Effector memory CD4-positive, alpha-beta T cell (primary cell): ENCODE results near the gene BLMH.

Experiments used
- DNase-seq, 3 donors: peaks; one replicate each; pipeline ENCODE4 v3.0.0-alpha.2; 2020
- H3K27ac ChIP-seq: 2 replicates; pipeline ENCODE4 v1.7.0; 2013; ENCODE audit warnings: mild to moderate bottlenecking, low read length, moderate library complexity; ENCODE audit not compliant: insufficient read depth, poor library complexity, severe bottlenecking
- H3K27me3 ChIP-seq: replicated peaks from 2 replicates; pipeline ENCODE4 v1.7.0; 2013; ENCODE audit warnings: mild to moderate bottlenecking, low read length; ENCODE audit not compliant: insufficient read depth, control insufficient read depth, poor library complexity, severe bottlenecking
- H3K36me3 ChIP-seq: 2 replicates; pipeline ENCODE4 v1.7.0; 2013; ENCODE audit warnings: mild to moderate bottlenecking, low read length, moderate library complexity; ENCODE audit not compliant: control insufficient read depth, insufficient read depth
- H3K4me1 ChIP-seq: 2 replicates; pipeline ENCODE4 v1.7.0; 2013; ENCODE audit warnings: low read length, mild to moderate bottlenecking; ENCODE audit not compliant: control insufficient read depth, insufficient read depth, poor library complexity, severe bottlenecking
- H3K4me3 ChIP-seq: 2 replicates; pipeline ENCODE4 v1.7.0; 2013; ENCODE audit warnings: low read length, low read depth, mild to moderate bottlenecking; ENCODE audit not compliant: insufficient read depth, poor library complexity, severe bottlenecking
- H3K9me3 ChIP-seq: 2 replicates; pipeline ENCODE4 v1.7.0; 2013; ENCODE audit warnings: mild to moderate bottlenecking, low read length, moderate library complexity; ENCODE audit not compliant: control insufficient read depth

BLMH gene

GRCh38 chr17:30326809-30327208 lies 35.1 kb upstream of the BLMH start:
- no peak for DNase-seq
- Histone ChIP-seq H3K27me3 (no peaks in the 10 kb centered on the region), H3K4me3 (no peak overlapping the region), H3K27ac (no peak overlapping the region), H3K4me1 (peaks cover 47% of the 10 kb centered on the region), H3K9me3 (no peaks in the 10 kb centered on the region), H3K36me3 (no peaks in the 10 kb centered on the region)

- DNase-seq = no peak
- Histone ChIP-seq H3K36me3 (no peaks in the 10 kb centered on the region), H3K4me3 (no peak overlapping the region), H3K27me3 (no peaks in the 10 kb centered on the region), H3K4me1 (peaks cover 28% of the 10 kb centered on the region), H3K9me3 (no peaks in the 10 kb centered on the region), H3K27ac (peak overlapping the region; percentile 54)
Measured at GRCh38 chr17:30324723-30325122, 33.0 kb upstream of the BLMH start.

- Histone ChIP-seq H3K4me3 (no peak overlapping the region), H3K4me1 (peaks cover 26% of the 10 kb centered on the region), H3K27me3 (no peaks in the 10 kb centered on the region), H3K27ac (peak overlapping the region; percentile 54), H3K36me3 (no peaks in the 10 kb centered on the region), H3K9me3 (no peaks in the 10 kb centered on the region)
- peak in 1 of 3 donors; percentile 25 for DNase-seq
Measured at GRCh38 chr17:30323895-30324319, 32.2 kb upstream of the BLMH start.

- Histone ChIP-seq H3K27me3 (no peaks in the 10 kb centered on the region), H3K36me3 (no peaks in the 10 kb centered on the region), H3K27ac (peak overlapping the region; percentile 54), H3K4me3 (no peak overlapping the region), H3K4me1 (peaks cover 26% of the 10 kb centered on the region), H3K9me3 (no peaks in the 10 kb centered on the region)
- DNase-seq = peak; percentile 20 to 51 (median 51)
Measured at GRCh38 chr17:30323262-30323894, 31.6 kb upstream of the BLMH start.

GRCh38 chr17:30321314-30321713 lies 29.6 kb upstream of the BLMH start:
- peaks cover 26% of the 10 kb centered on the region for H3K4me1 ChIP-seq
- H3K27me3 ChIP-seq = no peaks in the 10 kb centered on the region
- DNase-seq = no peak
- H3K27ac ChIP-seq = no peak overlapping the region
- no peaks in the 10 kb centered on the region for H3K9me3 ChIP-seq
- no peak overlapping the region for H3K4me3 ChIP-seq
- no peaks in the 10 kb centered on the region for H3K36me3 ChIP-seq

- no peaks in the 10 kb centered on the region for H3K27me3 ChIP-seq
- H3K36me3 ChIP-seq = no peaks in the 10 kb centered on the region
- no peak overlapping the region for H3K4me3 ChIP-seq
- no peak for DNase-seq
- no peak overlapping the region for H3K27ac ChIP-seq
- peaks cover 6% of the 10 kb centered on the region for H3K4me1 ChIP-seq
- no peaks in the 10 kb centered on the region for H3K9me3 ChIP-seq
Measured at GRCh38 chr17:30318155-30318554, 26.4 kb upstream of the BLMH start.

- Histone ChIP-seq H3K36me3 (no peaks in the 10 kb centered on the region), H3K4me3 (no peak overlapping the region), H3K4me1 (no peaks in the 10 kb centered on the region), H3K27ac (no peak overlapping the region), H3K9me3 (no peaks in the 10 kb centered on the region), H3K27me3 (no peaks in the 10 kb centered on the region)
- DNase-seq = no peak
Measured at GRCh38 chr17:30316736-30317135, 25.0 kb upstream of the BLMH start.

- no peak for DNase-seq
- Histone ChIP-seq H3K36me3 (no peaks in the 10 kb centered on the region), H3K4me3 (no peak overlapping the region), H3K27me3 (no peaks in the 10 kb centered on the region), H3K4me1 (no peaks in the 10 kb centered on the region), H3K9me3 (no peaks in the 10 kb centered on the region), H3K27ac (no peak overlapping the region)
Measured at GRCh38 chr17:30315106-30315505, 23.4 kb upstream of the BLMH start.

- Histone ChIP-seq H3K9me3 (no peaks in the 10 kb centered on the region), H3K27me3 (no peaks in the 10 kb centered on the region), H3K4me1 (no peaks in the 10 kb centered on the region), H3K36me3 (no peaks in the 10 kb centered on the region), H3K27ac (no peak overlapping the region), H3K4me3 (no peak overlapping the region)
- DNase-seq = no peak
Measured at GRCh38 chr17:30314474-30314873, 22.7 kb upstream of the BLMH start.

GRCh38 chr17:30312226-30312625 lies 20.5 kb upstream of the BLMH start:
- H3K27me3 ChIP-seq = no peaks in the 10 kb centered on the region
- no peak overlapping the region for H3K27ac ChIP-seq
- no peak overlapping the region for H3K4me3 ChIP-seq
- H3K4me1 ChIP-seq = no peaks in the 10 kb centered on the region
- H3K9me3 ChIP-seq = no peaks in the 10 kb centered on the region
- H3K36me3 ChIP-seq = no peaks in the 10 kb centered on the region
- no peak for DNase-seq
